H1 (cell line): ENCODE measurements around the gene RGS9. TPM values are rescaled to one million over a fixed set of nuclear protein-coding genes. Genes with fewer than 3 reads are reported as not detected.

Experiments
- CTCF ChIA-PET: fragments of 300-600 bp; sonication (Branson Sonifier 250); formaldehyde crosslinking; loops from one replicate; lab custom pipeline; 2021; ENCODE audit not compliant: partially characterized antibody; lab: Charles Lee
- POLR2A ChIA-PET: fragments of 300-600 bp; sonication (Branson Sonifier 250); formaldehyde crosslinking; loops from one replicate; lab custom pipeline; 2021; ENCODE audit warnings: inconsistent platforms; ENCODE audit not compliant: partially characterized antibody; lab: Charles Lee
- DNase-seq, 2 experiments: peaks; one replicate each; pipeline versions ENCODE4 v3.0.0 to v3.0.0-alpha.2; 2010 to 2022; ENCODE audit warnings: low spot score in 2 of 2, low read depth in 1 of 2, mixed read lengths in 1 of 2
- FAIRE-seq: peaks from 2 replicates; lab custom pipeline; 2011; peaks lifted over from hg19 to GRCh38; lab: Jason Lieb, UNC
- H2AFZ ChIP-seq: 2 replicates; pipeline ENCODE4 v1.8.1; 2012; ENCODE audit warnings: low read length, inconsistent platforms
- H2AK5ac ChIP-seq: 2 replicates; pipeline ENCODE4 v1.6.1; 2013; ENCODE audit warnings: low read depth, low read length
- H2BK120ac ChIP-seq: replicated peaks from 2 replicates; pipeline ENCODE3; 2013; ENCODE audit warnings: low read depth, low read length, inconsistent platforms
- H2BK12ac ChIP-seq: 2 replicates; pipeline ENCODE4 v1.6.1; 2013; ENCODE audit warnings: low read depth, low read length
- H2BK15ac ChIP-seq: 2 replicates; pipeline ENCODE4 v1.6.1; 2013; ENCODE audit warnings: low read length
- H2BK20ac ChIP-seq: 2 replicates; pipeline ENCODE4 v1.6.1; 2013; ENCODE audit warnings: low read length
- H2BK5ac ChIP-seq: 2 replicates; pipeline ENCODE4 v1.6.1; 2013; ENCODE audit warnings: low read depth, low read length
- H3K14ac ChIP-seq: 2 replicates; pipeline ENCODE4 v1.6.1; 2013; ENCODE audit warnings: inconsistent platforms; ENCODE audit not compliant: insufficient read length
- H3K18ac ChIP-seq: 2 replicates; pipeline ENCODE4 v1.6.1; 2013; ENCODE audit warnings: low read length; ENCODE audit errors: extremely low read depth
- H3K23ac ChIP-seq: 2 replicates; pipeline ENCODE4 v1.6.1; 2013; ENCODE audit warnings: inconsistent platforms; ENCODE audit not compliant: insufficient read length
- H3K23me2 ChIP-seq: 2 replicates; pipeline ENCODE4 v1.6.1; 2013; ENCODE audit warnings: low read depth, low read length
- H3K27ac ChIP-seq: 2 replicates; pipeline ENCODE4 v1.6.1; 2011; ENCODE audit warnings: low read depth, low read length, inconsistent platforms
- H3K27me3 ChIP-seq, 4 experiments: replicated peaks in 1 of 4; 1 replicate in 1 of 4; 2 replicates in 3 of 4; pipeline versions ENCODE4 v1.6.1 to v1.8.1; 2011 to 2013; ENCODE audit warnings: low read length in 3 of 4, mild to moderate bottlenecking in 3 of 4, inconsistent platforms in 2 of 4, mixed read lengths in 2 of 4, moderate library complexity in 1 of 4; ENCODE audit not compliant: control insufficient read depth in 3 of 4, insufficient read depth in 3 of 4; ENCODE audit errors: extremely low read depth in 1 of 4
- H3K36me3 ChIP-seq, 4 experiments: 2 replicates each; pipeline versions ENCODE4 v1.6.1 to v1.8.1; 2011 to 2013; ENCODE audit warnings: mild to moderate bottlenecking in 4 of 4, low read length in 3 of 4, moderate library complexity in 2 of 4, control low read depth in 1 of 4, inconsistent platforms in 1 of 4; ENCODE audit not compliant: insufficient read depth in 4 of 4, control insufficient read depth in 2 of 4
- H3K4ac ChIP-seq: replicated peaks from 2 replicates; pipeline ENCODE3; 2013; ENCODE audit warnings: low read length, low read depth, mixed read lengths, inconsistent platforms; ENCODE audit not compliant: insufficient read length
- H3K4me1 ChIP-seq, 4 experiments: replicated peaks in 1 of 4; 1 replicate in 1 of 4; 2 replicates in 3 of 4; pipeline versions ENCODE4 v1.6.1 to v1.8.1; 2011 to 2013; ENCODE audit warnings: low read length in 3 of 4, inconsistent platforms in 2 of 4, mixed read lengths in 1 of 4; ENCODE audit not compliant: insufficient read depth in 4 of 4, control insufficient read depth in 3 of 4
- H3K4me2 ChIP-seq, 2 experiments: 2 replicates each; pipeline versions ENCODE4 v1.6.1 to v1.8.1; 2011 to 2013; ENCODE audit warnings: low read depth in 2 of 2, low read length in 2 of 2, control low read depth in 1 of 2, inconsistent platforms in 1 of 2, mild to moderate bottlenecking in 1 of 2; ENCODE audit not compliant: insufficient read depth in 1 of 2
- H3K4me3 ChIP-seq, 4 experiments: fragments of 200-600, 300-600 bp in 1 of 4; sonication (generic), shearing (Covaris generic), sonication (Bioruptor Twin) in 1 of 4; 2 replicates each; pipeline versions ENCODE4 v1.5.1 to v1.8.1; 2011 to 2016; ENCODE audit warnings: low read length in 4 of 4, low read depth in 3 of 4, control low read depth in 2 of 4, inconsistent platforms in 2 of 4, mild to moderate bottlenecking in 2 of 4, mixed read lengths in 1 of 4, moderate library complexity in 1 of 4; ENCODE audit not compliant: insufficient read depth in 2 of 4; ENCODE audit errors: extremely low read depth in 1 of 4
- H3K56ac ChIP-seq: replicated peaks from 2 replicates; pipeline ENCODE3; 2013; ENCODE audit warnings: low read depth, mild to moderate bottlenecking, mixed read lengths, low read length, inconsistent platforms; ENCODE audit not compliant: insufficient read length
- H3K79me1 ChIP-seq: 2 replicates; pipeline ENCODE4 v1.6.1; 2013; ENCODE audit warnings: low read depth, low read length, control low read depth
- H3K79me2 ChIP-seq, 2 experiments: 2 replicates each; pipeline versions ENCODE4 v1.6.1 to v1.8.1; 2012 to 2013; ENCODE audit warnings: low read length in 2 of 2, mild to moderate bottlenecking in 2 of 2, inconsistent platforms in 1 of 2; ENCODE audit not compliant: insufficient read depth in 2 of 2, control insufficient read depth in 1 of 2
- H3K9ac ChIP-seq, 4 experiments: replicated peaks in 1 of 4; 1 replicate in 1 of 4; 2 replicates in 3 of 4; pipeline versions ENCODE4 v1.6.1 to v1.8.1; 2011 to 2013; ENCODE audit warnings: low read depth in 3 of 4, low read length in 3 of 4, control low read depth in 2 of 4, mild to moderate bottlenecking in 2 of 4, moderate library complexity in 2 of 4, inconsistent platforms in 1 of 4; ENCODE audit errors: extremely low read depth in 1 of 4
- H3K9me3 ChIP-seq, 2 experiments: 2 replicates each; pipeline versions ENCODE4 v1.6.1 to v1.8.1; 2012 to 2013; ENCODE audit warnings: mild to moderate bottlenecking in 2 of 2, moderate library complexity in 2 of 2, control low read depth in 1 of 2, inconsistent platforms in 1 of 2, low read depth in 1 of 2, low read length in 1 of 2, mixed read lengths in 1 of 2; ENCODE audit not compliant: insufficient read depth in 2 of 2
- H4K20me1 ChIP-seq, 2 experiments: replicated peaks in 1 of 2; 2 replicates each; pipeline versions ENCODE3 to v1.8.1; 2011 to 2013; ENCODE audit warnings: inconsistent platforms in 2 of 2, low read length in 2 of 2, mild to moderate bottlenecking in 1 of 2; ENCODE audit not compliant: insufficient read depth in 2 of 2, control insufficient read depth in 1 of 2
- H4K5ac ChIP-seq: 2 replicates; pipeline ENCODE4 v1.6.1; 2013; ENCODE audit warnings: low read length, low read depth, mixed read lengths, inconsistent platforms; ENCODE audit not compliant: insufficient read length
- H4K8ac ChIP-seq: 2 replicates; pipeline ENCODE4 v1.8.0; 2013; ENCODE audit warnings: mild to moderate bottlenecking, moderate library complexity, low read length, inconsistent platforms; ENCODE audit not compliant: insufficient read depth; ENCODE audit errors: extremely low read depth
- H4K91ac ChIP-seq: replicated peaks from 2 replicates; pipeline ENCODE3; 2013; ENCODE audit warnings: low read length, mixed read lengths, inconsistent platforms; ENCODE audit not compliant: insufficient read length
- BCL11A ChIP-seq, 2 experiments: IDR thresholded peaks; one replicate each; pipeline ENCODE4 v1.6.1; 2011; ENCODE audit warnings: low read depth in 2 of 2, low read length in 2 of 2, mild to moderate bottlenecking in 2 of 2
- BRCA1 ChIP-seq: IDR thresholded peaks from 2 replicates; pipeline ENCODE4 v1.6.1; 2012; ENCODE audit warnings: low read depth, low read length, improper control_type of control experiment
- CHD2 ChIP-seq: IDR thresholded peaks from 2 replicates; pipeline ENCODE4 v1.6.1; 2012; ENCODE audit warnings: low read length, improper control_type of control experiment
- CTCF ChIP-seq, 3 experiments: IDR thresholded peaks; 1 replicate in 2 of 3; 2 replicates in 1 of 3; pipeline versions ENCODE4 v1.5.1 to v1.6.1; 2011; ENCODE audit warnings: low read length in 3 of 3, mild to moderate bottlenecking in 3 of 3, inconsistent platforms in 2 of 3, low read depth in 1 of 3, moderate library complexity in 1 of 3; ENCODE audit not compliant: insufficient read depth in 1 of 3; ENCODE audit errors: control extremely low read depth in 1 of 3
- EZH2 ChIP-seq: fragments of 200-600 bp; sonication (generic); IDR thresholded peaks from 2 replicates; pipeline ENCODE4 v1.7.1; 2012; ENCODE audit warnings: low read depth, mild to moderate bottlenecking, moderate library complexity, low read length, inconsistent platforms; ENCODE audit not compliant: severe bottlenecking
- GTF2F1 ChIP-seq: IDR thresholded peaks from 2 replicates; pipeline ENCODE4 v1.6.1; 2012; ENCODE audit warnings: low read depth, low read length, improper control_type of control experiment, borderline replicate concordance
- JUN ChIP-seq: IDR thresholded peaks from 2 replicates; pipeline ENCODE4 v1.6.1; 2011; ENCODE audit warnings: low read depth, mild to moderate bottlenecking, improper control_type of control experiment, low read length
- NRF1 ChIP-seq: IDR thresholded peaks from 2 replicates; pipeline ENCODE4 v1.6.1; 2011; ENCODE audit warnings: mild to moderate bottlenecking, low read depth, low read length, improper control_type of control experiment
- RXRA ChIP-seq: IDR thresholded peaks from 2 replicates; pipeline ENCODE4 v1.6.1; 2011; ENCODE audit warnings: low read depth, mild to moderate bottlenecking, low read length, moderate library complexity; ENCODE audit not compliant: insufficient read depth
- TBP ChIP-seq: IDR thresholded peaks from 2 replicates; pipeline ENCODE4 v1.6.1; 2011; ENCODE audit warnings: low read depth, low read length, improper control_type of control experiment
- WGBS, 2 experiments: shearing (Covaris generic) in 1 of 2; methylation state at CpG; one replicate each; pipeline versions ENCODE4 v1.1.6 to v1.1.7; 2013 to 2015; ENCODE audit warnings: low lambda C conversion rate in 2 of 2, mixed read lengths in 2 of 2, inconsistent platforms in 1 of 2, low coverage in 1 of 2, missing lambda C conversion rate in 1 of 2; ENCODE audit not compliant: insufficient replicate concordance in 2 of 2, insufficient coverage in 1 of 2, insufficient read length in 1 of 2; ENCODE audit errors: extremely low coverage in 1 of 2, missing lambda C conversion rate in 1 of 2; 5-methylcytosine and 5-hydroxymethylcytosine counted together
- polyA plus RNA-seq, 7 experiments: library from polyadenylated mRNA; depleted of rRNA in 3 of 7; stranded (reverse) in 5 of 7; unstranded in 2 of 7; fragments of >200 nt in 5 of 7; fragments of 200-250 nt in 2 of 7; gene quantifications; 1 replicate in 5 of 7; 2 replicates in 1 of 7; 4 replicates in 1 of 7; pipeline versions ENCODE4 v1.2.1 to v1.2.3, GENCODE V29; 2011 to 2013; ENCODE audit warnings: missing spikeins in 2 of 7, mixed read lengths in 2 of 7
- total RNA-seq: library from RNA; stranded (reverse); fragmentation: NEBNext Ultra II Directional; extraction: Animal tissue kit (Norgen Biotek cat#: 25700); gene quantifications from 2 replicates; pipeline ENCODE4 v1.2.1, GENCODE V29; 2021

RGS9 gene
- total and polyA plus RNA-seq, 2 of the 8 experiments (the other 6 are each of a cell fraction or from before 2014, with no cell fraction given), result 8.9 to 20.5 TPM

- ChIA-PET POLR2A (no interaction called here), CTCF (no interaction called here)
Observed at GRCh38 chr17:65271296-65271695, 134.1 kb downstream of the RGS9 start.

More at GRCh38 chr17:65271296-65271695, 134.1 kb downstream of the RGS9 start:
- Histone ChIP-seq H3K4me1 (no peaks in the 10 kb centered on the region), H2BK5ac (no peak overlapping the region), H3K56ac (no peak overlapping the region), H3K4me2 (no peak overlapping the region), H3K27ac (no peak overlapping the region), H4K91ac (no peak overlapping the region), H3K14ac (no peak overlapping the region), H2BK120ac (no peak overlapping the region), H4K5ac (no peak overlapping the region), H2BK12ac (no peak overlapping the region), H4K20me1 (no peaks in the 10 kb centered on the region), H3K36me3 (no peaks in the 10 kb centered on the region), H3K79me2 (no peaks in the 10 kb centered on the region), H3K18ac (no peak overlapping the region), H2AK5ac (no peak overlapping the region), H3K9ac (no peak overlapping the region), H3K9me3 (no peaks in the 10 kb centered on the region), H2AFZ (0 out of 2 replicates have a peak overlapping the region, but pooled peaks have one; percentile 3), H3K27me3 (no peaks in the 10 kb centered on the region), H3K79me1 (no peaks in the 10 kb centered on the region), H3K4ac (no peak overlapping the region), H2BK15ac (0 out of 2 replicates have a peak overlapping the region, but pooled peaks have one; percentile 1), H3K4me3 (no peak overlapping the region), H3K23me2 (no peaks in the 10 kb centered on the region), H4K8ac (no peak overlapping the region), H3K23ac (no peak overlapping the region), H2BK20ac (no peak overlapping the region)
- no peak for TF ChIP-seq GTF2F1
- no peak for TF ChIP-seq BCL11A (IDR thresholded peaks at IDR 0.05; ENCODE audit: low read depth in 2 of 2, low read length in 2 of 2)
- TF ChIP-seq RXRA, result no peak
- TF ChIP-seq BRCA1, result no peak
- no peak for TF ChIP-seq CHD2
- no peak for TF ChIP-seq JUN
- no peak for TF ChIP-seq TBP
- TF ChIP-seq EZH2, result no peak
- no peak for TF ChIP-seq NRF1
- TF ChIP-seq CTCF (IDR thresholded peaks at IDR 0.05; ENCODE audit: control extremely low read depth in 1 of 3, insufficient read depth in 1 of 3, low read depth in 1 of 3, low read length in 3 of 3), result no peak
- DNase-seq, result no peak
- no peak for FAIRE-seq
- WGBS, 2 experiments, result 93% methylated on average over 4 of the region's 4 CpGs; no CpG with 5 or more reads in 1 of the 2 experiments
